Measurements from ENCODE around the gene S100A2. TPM values are rescaled to one million over a fixed set of nuclear protein-coding genes. Genes with fewer than 3 reads are reported as not detected.
"Not testable (repeated sequence)": the region's sequence is repeated elsewhere in the genome, so short reads cannot be mapped to it uniquely, and the experiment has no call there.

S100A2 gene
- total and polyA plus RNA-seq, 9 donors = 1.4 to 5.0 (median 1.8) TPM

DNA sequence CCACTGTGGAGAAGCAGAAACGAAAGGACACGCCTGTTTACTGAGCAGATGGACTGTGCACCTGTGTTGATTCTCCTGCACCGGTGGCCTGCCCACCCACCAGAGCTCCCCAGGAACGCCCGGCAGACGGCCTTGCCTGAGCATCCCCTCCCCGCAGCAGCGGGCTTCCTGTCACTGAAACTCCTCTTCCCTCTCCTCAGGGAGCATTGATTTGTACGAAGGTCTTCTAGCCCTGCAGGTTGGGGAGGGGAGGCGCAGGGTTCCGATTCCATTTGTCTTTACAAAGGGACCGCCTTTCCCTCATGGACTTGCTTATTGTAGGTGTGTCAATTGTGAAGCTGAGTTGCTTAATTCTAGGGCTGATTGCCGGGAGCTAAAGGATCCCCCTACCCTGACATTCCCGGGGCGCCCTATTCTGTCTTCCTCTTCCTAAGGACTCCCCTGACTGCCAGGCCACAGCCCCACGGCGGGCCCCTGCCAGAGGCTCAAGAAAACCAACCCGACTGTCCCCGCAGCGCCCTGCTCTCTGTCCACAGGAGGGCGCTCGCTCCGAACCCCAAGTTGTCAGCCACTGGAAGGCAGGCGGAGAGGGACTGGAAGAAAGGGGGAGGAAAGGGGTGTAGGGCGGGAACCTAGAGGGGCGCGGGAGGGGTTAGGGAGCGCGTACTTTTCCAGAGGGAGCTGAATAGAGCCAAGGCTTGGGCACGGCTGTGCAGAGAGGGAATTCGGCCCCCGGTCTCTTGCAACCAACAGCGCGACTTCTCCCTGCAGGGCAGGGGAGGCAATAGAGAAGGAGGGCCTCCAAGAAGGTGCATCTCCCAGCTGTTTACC is 32.7 kb downstream of the S100A2 start:
- peaks cover 42% of the 10 kb centered on the region for H3K4me1 ChIP-seq (ENCODE audit: control insufficient read depth, insufficient read depth, low read length)

DNA sequence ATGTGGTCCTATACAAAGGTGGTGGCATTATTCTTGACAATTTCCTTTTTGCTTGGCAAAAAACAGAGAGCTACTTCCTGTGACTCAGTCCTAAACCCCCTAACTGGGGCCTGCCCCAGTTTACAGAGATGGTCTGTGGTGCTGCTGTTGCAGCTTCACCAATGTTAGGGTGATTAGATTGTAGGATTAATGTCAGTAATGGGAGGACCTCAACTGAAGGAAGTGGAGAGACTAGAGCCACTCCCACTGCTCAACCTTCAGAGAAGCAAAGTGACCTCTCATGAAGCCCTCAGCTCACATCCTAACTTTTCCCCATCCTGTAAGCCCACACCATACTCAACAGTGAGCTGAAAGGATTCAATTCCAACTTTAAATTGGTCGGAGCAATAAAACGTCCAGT is 33.5 kb downstream of the S100A2 start:
- H3K36me3 ChIP-seq (ENCODE audit: control insufficient read depth, insufficient read depth, low read length) = peaks cover 10% of the 10 kb centered on the region
- no peak overlapping the region for H3K27ac ChIP-seq (ENCODE audit: low read length)
- no peaks in the 10 kb centered on the region for H3K9me3 ChIP-seq (replicated peaks; ENCODE audit: control insufficient read depth, low read depth, low read length)
- no peaks in the 10 kb centered on the region for H3K27me3 ChIP-seq (ENCODE audit: control insufficient read depth, insufficient read depth, low read length)
- H3K4me3 ChIP-seq (ENCODE audit: low read length) = no peak overlapping the region
- DNase-seq = no peak
- 50% methylated on average over 1 of the region's 2 CpGs for WGBS (ENCODE audit: insufficient coverage)
- peaks cover 42% of the 10 kb centered on the region for H3K4me1 ChIP-seq (ENCODE audit: control insufficient read depth, insufficient read depth, low read length)

More for the DNA sequence above, 32.7 kb downstream of the S100A2 start:
- Histone ChIP-seq H3K27me3 (ENCODE audit: control insufficient read depth, insufficient read depth, low read length) (no peaks in the 10 kb centered on the region), H3K4me3 (ENCODE audit: low read length) (peak overlapping the region; percentile 34), H3K27ac (ENCODE audit: low read length) (peak overlapping the region; percentile 70), H3K36me3 (ENCODE audit: control insufficient read depth, insufficient read depth, low read length) (peaks cover 10% of the 10 kb centered on the region), H3K9me3 (replicated peaks; ENCODE audit: control insufficient read depth, low read depth, low read length) (no peaks in the 10 kb centered on the region)
- peak; percentile 94 for DNase-seq
- 1% methylated on average over 16 of the region's 34 CpGs for WGBS (ENCODE audit: insufficient coverage)

DNA sequence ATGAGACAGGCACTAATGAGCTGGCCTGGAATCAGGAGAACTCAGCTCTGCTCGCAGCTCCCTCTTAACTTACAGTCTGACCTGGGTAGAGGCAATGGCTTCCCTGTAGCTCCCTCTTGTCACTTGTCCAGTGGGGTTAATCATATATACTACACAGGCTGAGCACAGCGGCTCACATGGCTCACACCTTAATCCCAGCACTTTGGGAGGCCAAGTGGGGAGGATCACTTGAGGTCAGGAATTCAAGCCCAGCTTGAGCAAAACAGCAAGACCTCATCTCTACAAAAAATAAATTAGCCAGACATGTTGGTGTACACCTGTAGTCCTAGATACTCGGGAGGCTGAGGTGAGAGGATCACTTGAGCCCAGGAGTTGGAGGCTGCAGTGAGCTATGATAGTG is 34.0 kb downstream of the S100A2 start:
- Histone ChIP-seq H3K9me3 (replicated peaks; ENCODE audit: control insufficient read depth, low read depth, low read length) (no peaks in the 10 kb centered on the region), H3K27me3 (ENCODE audit: control insufficient read depth, insufficient read depth, low read length) (no peaks in the 10 kb centered on the region), H3K27ac (ENCODE audit: low read length) (no peak overlapping the region), H3K36me3 (ENCODE audit: control insufficient read depth, insufficient read depth, low read length) (peaks cover 10% of the 10 kb centered on the region), H3K4me3 (ENCODE audit: low read length) (no peak overlapping the region), H3K4me1 (ENCODE audit: control insufficient read depth, insufficient read depth, low read length) (peaks cover 39% of the 10 kb centered on the region)
- 60% methylated on average over 1 of the region's 3 CpGs for WGBS (ENCODE audit: insufficient coverage)
- no peak for DNase-seq

DNA sequence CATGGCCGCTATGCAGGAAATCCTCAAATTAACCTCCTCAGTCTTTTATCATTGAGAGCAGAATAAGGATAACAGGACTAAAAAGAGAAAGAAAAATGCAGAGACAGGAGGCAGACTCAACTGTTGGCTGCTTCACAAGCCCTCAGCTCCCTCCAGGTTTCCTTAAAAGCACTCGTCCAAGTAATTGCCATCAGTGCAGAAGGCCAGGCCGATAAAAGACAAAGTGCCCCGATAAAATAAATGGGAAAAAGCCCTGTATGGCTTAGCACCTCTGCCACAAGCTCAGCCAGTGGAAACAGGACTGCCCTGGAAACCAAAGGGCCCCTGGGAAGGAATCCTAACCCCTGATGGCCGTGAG is 38.0 kb downstream of the S100A2 start:
- WGBS (ENCODE audit: insufficient coverage) = 66% methylated on average over 4 of the region's 5 CpGs

DNA sequence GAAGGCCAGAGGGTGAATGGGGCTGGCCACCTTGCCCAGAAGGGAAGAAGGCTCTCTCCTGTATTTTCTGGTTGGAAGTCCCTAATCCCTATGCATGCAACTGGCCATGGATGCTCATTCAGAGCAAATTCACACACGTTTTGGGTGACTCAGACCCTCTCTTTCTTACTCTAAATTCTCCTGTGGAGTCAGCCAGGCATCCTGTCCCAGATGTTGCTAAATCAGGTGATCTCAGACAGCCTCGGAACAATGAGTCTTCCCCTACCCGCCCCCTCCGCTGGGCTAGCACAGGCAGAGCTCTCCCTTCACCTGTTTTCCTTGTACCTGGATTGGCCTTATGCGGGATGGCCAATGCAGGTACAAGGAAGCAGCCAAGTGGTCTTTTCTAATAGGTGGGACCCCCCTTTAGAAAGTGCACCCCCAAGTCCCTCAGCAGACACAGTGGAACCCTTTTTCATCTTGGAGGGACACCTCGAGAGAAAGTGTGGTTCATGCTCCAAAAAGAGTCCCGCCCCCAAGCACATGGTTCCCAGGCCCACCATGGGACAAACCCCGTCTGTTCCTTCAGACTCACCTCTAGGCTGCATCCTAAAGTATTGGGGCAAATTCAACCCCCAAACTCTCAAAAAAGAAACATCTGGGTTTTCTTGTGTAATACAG is 38.5 kb downstream of the S100A2 start:
- 50% methylated on average over 2 of the region's 8 CpGs for WGBS (ENCODE audit: insufficient coverage)
- H3K4me1 ChIP-seq (ENCODE audit: control insufficient read depth, insufficient read depth, low read length) = peaks cover 11% of the 10 kb centered on the region
- H3K4me3 ChIP-seq (ENCODE audit: low read length) = no peak overlapping the region
- H3K36me3 ChIP-seq (ENCODE audit: control insufficient read depth, insufficient read depth, low read length) = no peaks in the 10 kb centered on the region
- DNase-seq = no peak
- H3K9me3 ChIP-seq (replicated peaks; ENCODE audit: control insufficient read depth, low read depth, low read length) = no peaks in the 10 kb centered on the region
- no peaks in the 10 kb centered on the region for H3K27me3 ChIP-seq (ENCODE audit: control insufficient read depth, insufficient read depth, low read length)
- no peak overlapping the region for H3K27ac ChIP-seq (ENCODE audit: low read length)

More for the DNA sequence above, 38.0 kb downstream of the S100A2 start:
- no peak overlapping the region for H3K4me3 ChIP-seq (ENCODE audit: low read length)
- no peaks in the 10 kb centered on the region for H3K36me3 ChIP-seq (ENCODE audit: control insufficient read depth, insufficient read depth, low read length)
- no peak for DNase-seq
- H3K4me1 ChIP-seq (ENCODE audit: control insufficient read depth, insufficient read depth, low read length) = peaks cover 16% of the 10 kb centered on the region
- H3K9me3 ChIP-seq (replicated peaks; ENCODE audit: control insufficient read depth, low read depth, low read length) = no peaks in the 10 kb centered on the region
- H3K27me3 ChIP-seq (ENCODE audit: control insufficient read depth, insufficient read depth, low read length) = no peaks in the 10 kb centered on the region
- H3K27ac ChIP-seq (ENCODE audit: low read length) = no peak overlapping the region

DNA sequence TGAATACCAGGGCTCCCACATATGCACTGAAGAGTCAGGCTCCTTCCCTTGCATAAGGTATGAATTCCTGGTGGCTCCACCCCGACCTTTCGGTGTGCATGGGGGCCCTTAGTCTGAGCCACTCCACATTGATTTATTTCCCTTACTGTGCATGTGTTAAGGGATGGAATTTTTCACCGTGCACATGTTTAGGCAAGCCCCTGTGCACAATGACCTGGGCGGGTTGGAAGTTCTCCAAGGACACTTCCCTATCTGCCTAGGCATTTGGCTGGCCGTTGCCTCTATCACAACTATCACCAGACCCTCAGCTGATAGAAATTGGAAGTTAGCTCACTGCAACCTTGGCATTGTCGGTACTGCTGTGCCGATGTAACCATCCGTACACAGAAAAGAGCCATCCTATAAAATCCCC is 39.5 kb downstream of the S100A2 start:
- no peak for DNase-seq
- Histone ChIP-seq H3K4me1 (ENCODE audit: control insufficient read depth, insufficient read depth, low read length) (peaks cover 11% of the 10 kb centered on the region), H3K27me3 (ENCODE audit: control insufficient read depth, insufficient read depth, low read length) (no peaks in the 10 kb centered on the region), H3K4me3 (ENCODE audit: low read length) (no peak overlapping the region), H3K27ac (ENCODE audit: low read length) (no peak overlapping the region), H3K9me3 (replicated peaks; ENCODE audit: control insufficient read depth, low read depth, low read length) (no peaks in the 10 kb centered on the region), H3K36me3 (ENCODE audit: control insufficient read depth, insufficient read depth, low read length) (no peaks in the 10 kb centered on the region)
- WGBS (ENCODE audit: insufficient coverage) = 92% methylated on average over 3 of the region's 8 CpGs

DNA sequence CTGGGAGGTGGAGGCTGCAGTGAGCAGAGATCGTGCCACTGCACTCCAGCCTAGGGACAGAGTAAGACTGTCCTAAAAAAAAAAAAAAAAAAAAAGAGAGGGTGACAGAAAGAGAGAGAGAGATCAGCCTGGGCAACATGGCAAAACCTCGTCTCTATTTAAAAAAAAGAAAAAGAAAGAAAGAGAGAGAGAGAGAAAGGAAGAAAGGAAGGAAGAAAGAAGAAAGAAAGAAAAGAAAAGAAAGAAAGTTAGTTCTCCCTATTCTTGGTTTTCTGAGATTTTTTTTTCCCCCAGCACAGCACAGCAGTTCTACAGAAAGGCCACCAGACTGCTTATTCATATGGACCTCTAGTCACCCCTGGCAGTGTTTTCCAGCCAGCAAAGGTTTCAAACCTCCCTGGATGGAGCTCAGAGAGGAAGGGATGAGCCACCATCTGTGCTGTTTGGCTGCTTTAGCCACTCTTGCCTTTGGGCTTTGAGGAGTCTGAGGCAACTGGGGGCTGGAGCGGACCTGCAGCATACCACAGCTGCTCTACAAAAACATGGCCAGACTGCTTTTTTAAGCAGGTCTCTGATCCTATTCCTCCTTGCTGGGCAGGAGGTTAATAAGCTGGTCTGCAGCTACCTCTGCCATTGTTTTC is 40.4 kb downstream of the S100A2 start:
- WGBS (ENCODE audit: insufficient coverage) = no CpG with 5 or more reads among the region's 3 CpGs
- Histone ChIP-seq H3K27ac (ENCODE audit: low read length) (no peak overlapping the region), H3K4me1 (ENCODE audit: control insufficient read depth, insufficient read depth, low read length) (peaks cover 11% of the 10 kb centered on the region), H3K4me3 (ENCODE audit: low read length) (no peak overlapping the region), H3K27me3 (ENCODE audit: control insufficient read depth, insufficient read depth, low read length) (no peaks in the 10 kb centered on the region), H3K36me3 (ENCODE audit: control insufficient read depth, insufficient read depth, low read length) (no peaks in the 10 kb centered on the region), H3K9me3 (replicated peaks; ENCODE audit: control insufficient read depth, low read depth, low read length) (no peaks in the 10 kb centered on the region)
- peak; percentile 79 for DNase-seq

DNA sequence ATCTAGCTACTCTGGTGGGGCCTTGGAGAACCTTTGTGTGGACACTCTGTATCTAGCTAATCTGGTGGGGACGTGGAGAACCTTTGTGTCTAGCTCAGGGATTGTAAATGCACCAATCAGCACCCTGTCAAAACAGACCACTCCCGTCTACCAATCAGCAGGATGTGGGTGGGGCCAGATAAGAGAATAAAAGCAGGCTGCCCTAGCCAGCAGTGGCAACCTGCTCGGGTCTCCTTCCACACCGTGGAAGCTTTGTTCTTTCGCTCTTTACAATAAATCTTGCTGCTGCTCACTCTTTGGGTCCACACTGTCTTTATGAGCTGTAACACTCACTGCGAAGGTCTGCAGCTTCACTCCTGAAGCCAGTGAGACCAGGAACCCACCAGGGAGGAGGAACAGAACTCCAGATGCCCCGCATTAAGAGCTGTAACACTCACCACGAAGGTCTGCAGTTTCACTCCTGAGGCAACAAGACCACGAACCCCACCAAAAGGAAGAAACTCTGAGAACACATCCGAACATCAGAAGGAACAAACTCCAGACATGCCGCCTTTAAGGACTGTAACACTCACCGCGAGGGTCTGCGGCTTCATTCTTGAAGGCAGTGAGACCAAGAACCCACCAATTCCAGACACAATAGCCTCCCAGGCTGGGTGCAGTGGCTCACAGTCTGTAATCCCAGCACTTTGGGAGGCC is 43.1 kb downstream of the S100A2 start:
- H3K9me3 ChIP-seq (replicated peaks; ENCODE audit: control insufficient read depth, low read depth, low read length); H3K4me3 ChIP-seq (ENCODE audit: low read length); H3K36me3 ChIP-seq (ENCODE audit: control insufficient read depth, insufficient read depth, low read length); H3K27ac ChIP-seq (ENCODE audit: low read length); H3K27me3 ChIP-seq (ENCODE audit: control insufficient read depth, insufficient read depth, low read length); DNase-seq: not testable (repeated sequence)
- H3K4me1 ChIP-seq (ENCODE audit: control insufficient read depth, insufficient read depth, low read length) = peaks cover 11% of the 10 kb centered on the region
- WGBS (ENCODE audit: insufficient coverage) = 64% methylated on average over 6 of the region's 14 CpGs

DNA sequence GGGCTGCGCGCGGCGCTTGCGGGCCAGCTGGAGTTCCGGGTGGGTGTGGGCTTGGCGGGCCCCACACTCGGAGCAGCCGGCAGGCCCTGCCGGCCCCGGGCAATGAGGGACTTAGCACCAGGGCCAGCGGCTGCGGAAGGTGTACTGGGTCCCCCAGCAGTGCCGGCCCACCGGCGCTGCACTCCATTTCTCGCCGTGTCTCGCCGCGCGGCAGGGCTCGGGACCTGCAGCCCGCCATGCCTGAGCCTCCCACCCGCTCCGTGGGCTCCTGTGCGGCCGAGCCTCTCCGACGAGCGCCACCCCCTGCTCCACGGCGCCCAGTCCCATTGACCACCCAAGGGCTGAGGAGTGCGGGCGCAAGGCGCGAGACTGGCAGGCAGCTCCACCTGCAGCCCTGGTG is 43.8 kb downstream of the S100A2 start:
- H3K27ac ChIP-seq (ENCODE audit: low read length); H3K9me3 ChIP-seq (replicated peaks; ENCODE audit: control insufficient read depth, low read depth, low read length); H3K27me3 ChIP-seq (ENCODE audit: control insufficient read depth, insufficient read depth, low read length); DNase-seq; H3K36me3 ChIP-seq (ENCODE audit: control insufficient read depth, insufficient read depth, low read length); H3K4me3 ChIP-seq (ENCODE audit: low read length): not testable (repeated sequence)
- H3K4me1 ChIP-seq (ENCODE audit: control insufficient read depth, insufficient read depth, low read length) = peaks cover 11% of the 10 kb centered on the region
- WGBS (ENCODE audit: insufficient coverage) = 96% methylated on average over 35 of the region's 37 CpGs
